ENCODE data around the gene SLC7A14.

DNA sequence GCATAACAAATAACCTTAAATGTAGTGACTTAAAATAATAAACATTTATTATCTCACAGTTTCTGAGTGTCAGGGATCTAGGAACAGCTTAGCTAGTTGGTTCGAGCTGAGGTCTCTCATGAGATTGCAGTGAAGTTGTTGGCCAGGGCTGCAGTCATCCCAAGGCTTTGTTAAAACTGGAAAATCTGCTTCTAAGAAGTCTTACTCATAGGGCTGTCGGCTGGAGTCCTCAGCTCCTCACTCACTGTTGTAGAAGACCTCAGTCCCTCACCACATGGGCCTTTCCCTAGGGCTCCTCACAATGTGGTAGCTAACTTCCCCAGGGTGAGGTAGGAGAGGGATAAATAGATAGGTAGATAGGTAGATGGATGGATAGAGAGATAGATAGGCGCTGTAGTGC is 20.8 kb upstream of the SLC7A14 start:
- TF ChIP-seq CTCF (IDR thresholded peaks at IDR 0.05): no peak
- TF ChIP-seq POLR2A (IDR thresholded peaks at IDR 0.05): no peak
